GM12872 (cell line): ENCODE measurements around the gene KIF21B.

Source experiments
- TF ChIP-seq, protein P1 (sequence below): IDR thresholded peaks from 3 replicates; pipeline ENCODE4 v1.5.1; 2011; ENCODE audit warnings: low read depth, mild to moderate bottlenecking, low read length, moderate library complexity; ENCODE audit not compliant: insufficient read depth

Gene KIF21B

GRCh38 chr1:200945111-200945510 lies 78.4 kb downstream of the KIF21B start:
- TF ChIP-seq, protein P1, sequence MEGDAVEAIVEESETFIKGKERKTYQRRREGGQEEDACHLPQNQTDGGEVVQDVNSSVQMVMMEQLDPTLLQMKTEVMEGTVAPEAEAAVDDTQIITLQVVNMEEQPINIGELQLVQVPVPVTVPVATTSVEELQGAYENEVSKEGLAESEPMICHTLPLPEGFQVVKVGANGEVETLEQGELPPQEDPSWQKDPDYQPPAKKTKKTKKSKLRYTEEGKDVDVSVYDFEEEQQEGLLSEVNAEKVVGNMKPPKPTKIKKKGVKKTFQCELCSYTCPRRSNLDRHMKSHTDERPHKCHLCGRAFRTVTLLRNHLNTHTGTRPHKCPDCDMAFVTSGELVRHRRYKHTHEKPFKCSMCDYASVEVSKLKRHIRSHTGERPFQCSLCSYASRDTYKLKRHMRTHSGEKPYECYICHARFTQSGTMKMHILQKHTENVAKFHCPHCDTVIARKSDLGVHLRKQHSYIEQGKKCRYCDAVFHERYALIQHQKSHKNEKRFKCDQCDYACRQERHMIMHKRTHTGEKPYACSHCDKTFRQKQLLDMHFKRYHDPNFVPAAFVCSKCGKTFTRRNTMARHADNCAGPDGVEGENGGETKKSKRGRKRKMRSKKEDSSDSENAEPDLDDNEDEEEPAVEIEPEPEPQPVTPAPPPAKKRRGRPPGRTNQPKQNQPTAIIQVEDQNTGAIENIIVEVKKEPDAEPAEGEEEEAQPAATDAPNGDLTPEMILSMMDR = no peak

DNA sequence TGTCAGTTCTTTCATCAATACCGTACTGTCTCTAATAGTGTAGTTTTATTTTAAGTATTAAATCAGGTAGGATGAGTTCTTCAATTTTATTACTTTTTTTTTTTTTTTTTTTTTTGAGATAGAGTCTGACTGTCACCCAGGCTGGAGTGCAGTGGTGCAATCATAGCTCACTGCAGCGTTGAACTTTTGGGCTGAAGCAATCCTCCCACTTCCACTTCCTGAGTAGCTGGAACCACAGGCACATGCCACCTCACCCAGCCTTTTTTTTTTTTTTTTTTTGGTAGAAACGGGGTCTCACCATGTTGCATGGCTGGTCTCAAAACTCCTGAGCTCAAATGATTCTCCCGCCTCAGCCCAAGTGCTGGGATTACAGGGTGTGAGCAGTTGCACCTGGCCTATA lies 84.6 kb downstream of the KIF21B start:
- TF ChIP-seq, protein P1 = no peak

DNA sequence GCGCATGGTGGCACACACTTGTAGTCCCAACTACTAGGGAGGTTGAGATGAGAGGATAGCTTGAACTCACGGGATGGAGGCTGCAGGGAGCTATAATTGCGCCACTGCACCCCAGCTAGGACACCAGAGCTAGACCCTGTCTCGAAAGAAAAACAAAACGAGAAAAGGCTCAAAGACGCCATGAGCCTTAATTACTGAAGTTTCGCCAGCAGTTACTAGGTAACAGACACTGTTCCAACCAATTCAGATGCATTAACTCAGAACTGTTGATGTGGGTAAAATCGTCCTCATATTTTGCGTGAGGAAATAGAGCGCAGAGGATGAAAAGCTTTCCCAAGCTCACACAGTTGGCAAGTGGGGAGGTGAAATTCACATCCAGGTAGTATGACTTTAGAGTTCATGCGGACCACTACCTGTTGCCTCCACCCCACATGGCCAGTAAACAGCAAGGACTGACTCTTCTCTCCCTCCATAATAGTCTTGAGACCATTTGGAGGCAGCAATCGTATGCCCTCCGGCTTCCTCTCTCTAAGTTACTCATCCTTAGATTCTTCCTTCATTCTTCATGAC lies 88.8 kb downstream of the KIF21B start:
- TF ChIP-seq, protein P1 = no peak

- TF ChIP-seq, protein P1 = no peak
These were observed 91.7 kb downstream of the KIF21B start for GRCh38 chr1:200931776-200932175.

GRCh38 chr1:200929530-200930278 lies 93.8 kb downstream of the KIF21B start:
- TF ChIP-seq, protein P1 = no peak

DNA sequence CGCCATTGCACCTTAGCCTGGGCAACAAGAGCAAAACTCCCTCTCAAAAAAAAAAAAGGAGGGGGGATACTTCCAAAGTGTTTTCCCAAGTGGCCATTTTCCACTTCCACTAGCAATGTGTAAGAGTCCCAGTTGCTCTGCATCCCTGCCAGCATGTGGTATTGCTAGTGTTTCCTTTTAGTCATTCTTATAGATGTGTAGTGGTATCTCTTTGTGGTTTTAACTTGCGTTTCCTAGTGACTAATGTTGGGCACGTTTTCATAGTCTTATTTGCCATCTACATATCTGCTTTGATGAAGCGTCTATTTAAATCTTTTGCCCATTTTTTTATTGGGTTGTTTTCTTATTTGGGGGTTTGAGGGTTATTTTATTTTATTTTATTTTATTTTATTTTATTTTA lies 97.7 kb downstream of the KIF21B start:
- TF ChIP-seq, protein P1 = no peak

DNA sequence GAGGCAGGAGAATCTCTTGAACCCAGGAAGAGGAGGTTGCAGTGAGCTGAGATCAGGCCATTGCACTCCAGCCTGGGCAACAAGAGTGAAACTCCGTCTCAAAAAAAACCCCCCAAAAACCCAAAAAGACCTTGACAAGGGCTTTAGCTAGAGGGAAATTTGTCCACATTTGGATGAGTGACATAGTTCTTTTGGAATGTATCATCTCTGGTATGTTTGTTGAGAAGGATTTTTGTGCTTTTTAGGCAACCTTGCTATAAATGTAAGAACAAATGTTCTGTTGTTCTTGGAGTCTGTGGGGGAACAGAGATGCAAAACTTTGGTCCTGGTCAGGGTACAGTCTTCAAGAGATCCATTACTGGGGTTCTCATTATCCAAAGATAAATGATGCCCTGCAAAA lies 99.9 kb downstream of the KIF21B start:
- TF ChIP-seq, protein P1 = no peak
